KBM-7 (cell line): ENCODE results near the gene ART5.
"Not testable (repeated sequence)": the region's sequence is repeated elsewhere in the genome, so short reads cannot be mapped to it uniquely, and the experiment has no call there.

Experiments
- DNase-seq: peaks from one replicate; pipeline ENCODE4 v3.0.0-alpha.2; 2015
- in situ Hi-C: fragments of 300-500 bp; cut with MboI; formaldehyde crosslinking; loops from 2 replicates; pipeline ENCODE4 v1.14.3; 2020; ENCODE audit warnings: low sequenced_read_pairs, low pct_unique_long_range_greater_than_20kb, mixed read lengths

Gene ART5

DNA sequence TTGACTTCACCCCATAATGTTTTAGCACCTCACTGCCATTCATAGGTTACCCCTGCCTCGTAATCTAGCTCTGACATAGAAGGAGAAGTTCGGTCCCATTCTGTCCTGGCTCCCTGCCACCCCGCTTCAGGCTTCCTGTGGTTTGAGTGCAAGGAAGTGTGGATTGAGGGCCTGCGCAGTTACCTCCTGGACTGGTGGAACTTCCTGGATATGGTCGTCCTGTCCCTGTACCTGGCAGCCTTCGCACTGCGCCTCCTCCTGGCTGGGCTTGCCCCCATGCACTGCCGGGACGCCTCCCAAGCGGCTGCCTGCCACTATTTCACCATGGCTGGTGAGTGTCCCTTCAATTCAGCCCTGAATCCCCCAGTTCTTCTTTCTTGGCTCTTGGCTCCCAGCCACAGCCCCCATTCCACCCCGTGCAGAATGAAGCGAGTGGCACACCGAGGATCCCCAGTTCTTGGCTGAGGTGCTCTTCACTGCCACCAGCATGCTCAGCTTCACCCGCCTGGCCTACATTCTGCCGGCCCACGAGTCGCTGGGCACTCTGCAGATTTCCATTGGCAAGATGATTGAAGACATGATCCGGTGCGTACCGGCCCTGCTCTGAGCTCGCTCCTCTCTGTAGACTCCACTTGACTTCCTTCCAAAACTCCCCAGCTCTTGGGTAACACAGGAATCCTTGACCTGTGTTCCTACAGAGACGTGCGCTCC lies 15.4 kb downstream of the ART5 start:
- in situ Hi-C loops: no loop called here
- DNase-seq: peak; percentile 94

- DNase-seq: no peak
- in situ Hi-C loops: no loop called here
These were observed 17.9 kb downstream of the ART5 start for GRCh38 chr11:3623767-3624458.

DNA sequence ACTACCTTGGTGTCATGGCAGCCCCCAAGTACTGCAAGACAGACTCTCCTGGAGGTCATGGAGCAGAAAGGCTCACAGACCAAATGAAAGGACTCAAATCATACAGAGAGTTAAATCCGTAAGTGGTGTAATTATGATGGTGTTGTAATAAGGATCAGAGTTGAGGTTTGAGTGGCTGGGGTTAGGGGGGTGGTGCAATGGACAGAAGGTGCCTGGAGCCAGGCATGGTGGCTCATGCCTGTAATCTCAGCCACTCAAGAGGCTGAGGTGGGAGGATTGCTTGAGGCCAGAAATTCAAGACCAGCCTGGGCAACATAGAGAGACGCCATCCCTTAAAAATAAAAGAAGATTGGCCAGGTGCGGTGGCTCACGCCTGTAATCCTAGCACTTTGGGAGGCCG lies 18.7 kb downstream of the ART5 start:
- DNase-seq: no peak
- in situ Hi-C loops: no loop called here

- no peak for DNase-seq
These were observed 19.3 kb downstream of the ART5 start for GRCh38 chr11:3622521-3622920.

GRCh38 chr11:3617990-3618389 lies 23.8 kb downstream of the ART5 start:
- in situ Hi-C loops: no loop called here
- DNase-seq: no peak

More at GRCh38 chr11:3622521-3622920, 19.3 kb downstream of the ART5 start:
- in situ Hi-C loops: no loop called here

GRCh38 chr11:3616721-3617460 lies 24.9 kb downstream of the ART5 start:
- in situ Hi-C loops: no loop called here
- DNase-seq: no peak

- DNase-seq: no peak
- in situ Hi-C loops: no loop called here
These were observed 25.8 kb downstream of the ART5 start for GRCh38 chr11:3615998-3616397.

DNA sequence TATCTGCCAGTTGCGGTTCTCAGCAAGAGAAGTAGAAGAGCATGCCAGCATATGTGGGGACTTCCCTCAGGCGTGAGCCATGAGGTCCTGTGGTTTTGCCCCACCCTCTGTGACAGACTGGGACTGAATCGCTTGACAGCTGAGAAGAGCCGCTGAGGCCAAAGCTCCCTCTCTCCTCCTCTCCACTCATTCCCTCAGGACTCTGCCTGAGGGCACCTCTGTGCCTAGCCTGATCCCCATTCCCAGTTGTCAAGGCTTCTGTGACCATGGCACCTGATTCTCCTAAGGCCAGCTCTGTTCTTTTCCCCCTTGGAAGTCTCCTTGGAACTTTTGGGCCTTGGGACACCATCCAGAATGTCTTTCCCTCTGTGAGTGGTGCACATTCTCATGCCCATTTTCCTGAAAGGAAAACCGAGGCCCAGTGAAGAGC lies 27.0 kb downstream of the ART5 start:
- DNase-seq: peak; percentile 79
- in situ Hi-C loops: no loop called here

DNA sequence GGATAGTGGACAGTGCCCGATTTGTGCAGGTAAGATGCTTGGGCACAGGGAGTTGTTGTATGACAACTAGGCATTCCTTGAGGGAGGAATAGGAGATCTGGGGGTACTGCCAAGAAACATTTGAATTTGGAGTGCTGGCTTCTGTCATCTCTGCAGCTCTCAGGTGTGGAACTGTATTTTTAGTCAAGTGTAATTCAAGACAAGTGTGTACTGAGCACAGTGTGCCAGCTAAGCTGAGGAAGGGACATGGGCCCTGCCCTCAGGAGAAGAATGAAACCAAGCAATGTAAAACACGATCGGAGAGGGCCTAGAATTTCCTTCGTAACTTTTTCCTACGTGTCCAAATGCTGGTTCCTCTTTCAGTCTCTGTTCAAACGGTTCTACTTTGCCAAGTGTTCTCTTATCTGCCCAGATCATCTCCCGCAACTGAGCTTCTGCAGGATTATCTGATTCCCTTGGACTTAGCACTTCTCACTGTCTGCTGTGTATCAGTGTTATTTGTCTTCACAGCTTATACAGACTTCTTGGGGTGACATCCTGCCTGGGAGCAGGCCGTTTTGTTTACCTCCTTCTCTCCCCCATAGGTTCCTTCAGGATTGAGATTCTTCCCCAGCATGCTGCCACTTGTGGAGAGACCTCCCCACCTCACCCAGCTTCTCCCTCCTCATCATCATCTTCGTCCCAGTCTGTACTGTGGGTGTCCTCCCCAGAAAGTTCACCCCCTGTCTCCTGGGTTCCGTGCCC lies 27.6 kb downstream of the ART5 start:
- in situ Hi-C loops: no loop called here
- DNase-seq: peak; percentile 65

GRCh38 chr11:3611976-3612678 lies 29.7 kb downstream of the ART5 start:
- DNase-seq: no peak
- in situ Hi-C loops: no loop called here

GRCh38 chr11:3610846-3611245 lies 30.9 kb downstream of the ART5 start:
- in situ Hi-C loops: no loop called here

GRCh38 chr11:3609416-3610265 lies 32.2 kb downstream of the ART5 start:
- in situ Hi-C loops: no loop called here
- DNase-seq: peak; percentile 67

More at GRCh38 chr11:3610846-3611245, 30.9 kb downstream of the ART5 start:
- no peak for DNase-seq

GRCh38 chr11:3605771-3606203 lies 36.0 kb downstream of the ART5 start:
- in situ Hi-C loops: no loop called here
- no peak for DNase-seq

GRCh38 chr11:3605283-3605662 lies 36.5 kb downstream of the ART5 start:
- DNase-seq: no peak
- in situ Hi-C loops: no loop called here

GRCh38 chr11:3604167-3604566 lies 37.6 kb downstream of the ART5 start:
- no peak for DNase-seq
- in situ Hi-C loops: no loop called here

- DNase-seq, in situ Hi-C loops: not testable (repeated sequence)
These were observed 41.6 kb downstream of the ART5 start for GRCh38 chr11:3600201-3600600.

GRCh38 chr11:3597743-3598142 lies 44.0 kb downstream of the ART5 start:
- DNase-seq, in situ Hi-C loops: not testable (repeated sequence)

DNA sequence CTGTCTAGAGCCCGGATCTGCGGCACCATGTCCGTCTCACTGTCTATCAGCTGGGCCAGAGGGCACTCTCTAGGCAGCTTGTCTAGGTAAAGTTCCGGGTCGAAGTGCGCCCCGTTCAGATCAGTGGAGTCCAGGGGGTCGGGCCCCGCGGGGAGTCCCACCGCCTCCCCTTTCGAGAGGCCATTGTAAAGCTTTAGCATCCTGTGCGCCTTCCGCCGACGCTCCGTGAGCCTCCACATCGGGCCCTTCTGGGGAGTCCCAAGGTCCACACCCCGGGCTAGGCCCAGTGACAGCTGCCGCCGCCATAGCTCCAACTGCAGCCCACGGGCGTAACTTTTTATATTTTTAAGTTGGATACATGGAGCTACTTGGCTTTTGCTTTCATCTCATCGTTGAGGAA lies 50.5 kb downstream of the ART5 start:
- DNase-seq, in situ Hi-C loops: not testable (repeated sequence)
